GM21526 (cell line): ENCODE results near the gene ZNF428.
"Not testable (repeated sequence)": the region's sequence is repeated elsewhere in the genome, so short reads cannot be mapped to it uniquely, and the experiment has no call there.

Experiments used
- ATAC-seq: cut with Tn5 transposase; IDR thresholded peaks from one replicate; pipeline ENCODE4 v1.9.1; 2021; ENCODE audit warnings: moderate library complexity; ENCODE audit not compliant: unreplicated experiment, low FRiP score

Gene ZNF428

GRCh38 chr19:43640424-43640757 is 21.0 kb upstream of the ZNF428 start:
- no peak for ATAC-seq

DNA sequence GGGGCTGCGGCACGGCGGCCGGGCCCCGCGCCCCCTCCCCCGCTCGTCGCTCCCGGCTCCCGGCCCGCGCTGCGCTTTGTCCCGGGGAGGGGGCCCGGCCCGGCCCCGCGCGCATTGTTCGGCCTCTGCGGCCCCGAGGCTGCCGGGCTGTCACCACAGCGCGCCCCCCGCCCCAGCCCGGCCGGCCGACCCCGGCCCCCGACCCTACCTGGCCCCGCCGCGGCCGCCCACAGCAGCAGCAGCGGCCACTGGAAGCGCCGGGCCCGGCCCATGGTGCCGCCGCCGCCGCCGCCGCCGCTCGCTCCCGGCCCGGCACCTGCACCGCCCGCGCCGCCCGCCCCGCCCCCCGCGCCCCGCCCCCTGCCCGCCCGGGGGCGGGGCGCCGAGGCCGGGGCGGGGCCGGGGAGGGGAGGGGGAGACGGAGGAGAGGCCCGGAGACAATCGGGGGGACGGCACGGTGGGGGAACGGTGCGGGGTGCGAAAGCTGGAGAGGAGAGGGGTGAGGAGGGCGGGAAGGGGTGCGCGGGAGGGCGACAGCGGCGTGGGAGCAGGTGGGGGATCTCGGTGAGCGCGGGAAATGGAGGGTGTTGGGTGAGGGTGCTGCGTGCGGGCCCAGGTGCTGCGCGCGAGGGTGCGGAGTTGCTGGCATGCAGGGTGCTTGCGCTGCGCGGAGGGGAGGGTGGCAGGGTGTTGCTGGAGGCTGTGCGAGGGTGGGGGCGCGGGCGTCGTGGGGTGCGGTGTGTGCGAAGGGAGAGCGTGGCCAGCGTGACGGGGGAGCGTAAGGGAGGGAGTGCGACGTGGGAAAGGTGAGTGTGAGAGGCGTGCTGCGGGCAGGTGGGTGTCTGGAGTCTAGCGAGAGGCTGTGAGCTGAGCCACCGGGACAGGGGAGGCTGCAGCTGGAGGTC is 20.3 kb upstream of the ZNF428 start, which contains the start of gene CADM4:
CADM4 (minus strand) TSS at position 332 of the 905 bp plus-strand sequence; CDS start at position 272, 60 bp downstream.
- no peak for ATAC-seq

- ATAC-seq: no peak
Observed at GRCh38 chr19:43638995-43639518, 19.6 kb upstream of the ZNF428 start.

DNA sequence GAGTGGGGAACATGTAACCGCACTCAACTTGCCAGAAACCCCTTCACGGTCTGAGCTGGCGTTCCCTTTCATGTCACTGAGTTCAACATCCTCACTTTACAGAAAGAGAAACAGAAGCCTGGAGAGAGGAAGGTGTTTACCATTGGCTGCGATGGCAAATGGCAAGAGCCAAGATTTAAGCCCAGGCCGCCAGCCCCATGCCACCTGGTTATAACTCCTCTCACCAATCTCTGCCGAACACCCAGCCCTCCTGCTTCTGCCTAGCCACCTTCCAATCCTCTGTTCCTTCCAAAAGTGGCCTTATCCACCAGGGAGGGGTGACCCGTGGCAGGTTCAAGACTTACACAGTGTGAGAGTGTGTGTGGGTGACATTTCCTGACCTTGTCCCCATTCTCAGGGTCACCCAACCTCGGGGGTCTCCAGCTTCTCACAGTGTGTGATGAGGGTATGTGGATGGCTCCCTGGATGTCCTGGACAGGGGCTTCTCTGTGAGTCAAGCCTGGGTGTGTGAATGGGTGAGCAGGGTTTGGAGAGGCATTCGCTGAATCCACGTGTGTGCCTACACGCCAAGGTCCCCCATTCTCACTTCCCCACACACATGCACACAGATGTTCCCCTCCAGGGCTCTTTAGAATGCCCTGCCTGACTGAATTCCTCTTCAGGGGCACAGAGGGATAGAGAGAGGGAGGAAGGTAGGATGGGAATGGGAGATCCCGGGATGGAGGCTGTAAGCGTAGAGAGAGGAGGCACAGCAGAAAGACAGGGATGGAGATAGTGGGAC is 19.0 kb upstream of the ZNF428 start:
- no peak for ATAC-seq

DNA sequence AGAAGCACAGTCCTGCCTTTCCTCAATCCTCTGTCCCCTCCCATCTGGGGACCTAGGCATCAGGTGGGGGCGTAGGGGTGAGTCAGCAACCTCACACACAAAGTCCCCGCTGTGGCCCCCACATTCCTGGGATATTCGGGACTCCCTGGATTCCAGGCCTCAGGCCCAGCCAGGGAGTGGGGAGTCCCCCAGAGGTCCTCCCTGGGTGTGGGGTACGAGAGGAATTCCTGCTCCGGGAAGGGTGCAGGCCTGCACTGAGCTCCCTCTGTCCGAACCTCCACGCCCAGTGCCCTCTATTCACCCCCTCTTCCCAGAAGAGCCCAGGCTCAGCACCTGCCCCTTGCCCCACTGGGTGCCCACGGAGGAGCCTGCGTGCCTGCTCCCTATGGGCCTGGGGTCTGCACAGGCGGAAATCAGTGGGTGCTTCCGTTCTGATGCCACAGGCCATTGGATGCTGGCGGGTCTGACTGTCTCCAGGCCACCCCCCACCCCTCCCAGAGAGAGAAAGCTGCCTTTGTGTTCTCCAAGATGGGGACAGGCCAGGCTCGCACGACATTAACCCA is 16.8 kb upstream of the ZNF428 start:
- no peak for ATAC-seq

- not testable (repeated sequence) for ATAC-seq
Observed at GRCh38 chr19:43635561-43635940, 16.1 kb upstream of the ZNF428 start.

- no peak for ATAC-seq
Observed at GRCh38 chr19:43634872-43635560, 15.6 kb upstream of the ZNF428 start.

- ATAC-seq: no peak
Observed at GRCh38 chr19:43634506-43634871, 15.1 kb upstream of the ZNF428 start.

- no peak for ATAC-seq
Observed at GRCh38 chr19:43634068-43634467, 14.6 kb upstream of the ZNF428 start.

GRCh38 chr19:43633520-43633919 is 14.1 kb upstream of the ZNF428 start:
- ATAC-seq: no peak

- no peak for ATAC-seq
Observed at GRCh38 chr19:43631491-43631890, 12.1 kb upstream of the ZNF428 start.

DNA sequence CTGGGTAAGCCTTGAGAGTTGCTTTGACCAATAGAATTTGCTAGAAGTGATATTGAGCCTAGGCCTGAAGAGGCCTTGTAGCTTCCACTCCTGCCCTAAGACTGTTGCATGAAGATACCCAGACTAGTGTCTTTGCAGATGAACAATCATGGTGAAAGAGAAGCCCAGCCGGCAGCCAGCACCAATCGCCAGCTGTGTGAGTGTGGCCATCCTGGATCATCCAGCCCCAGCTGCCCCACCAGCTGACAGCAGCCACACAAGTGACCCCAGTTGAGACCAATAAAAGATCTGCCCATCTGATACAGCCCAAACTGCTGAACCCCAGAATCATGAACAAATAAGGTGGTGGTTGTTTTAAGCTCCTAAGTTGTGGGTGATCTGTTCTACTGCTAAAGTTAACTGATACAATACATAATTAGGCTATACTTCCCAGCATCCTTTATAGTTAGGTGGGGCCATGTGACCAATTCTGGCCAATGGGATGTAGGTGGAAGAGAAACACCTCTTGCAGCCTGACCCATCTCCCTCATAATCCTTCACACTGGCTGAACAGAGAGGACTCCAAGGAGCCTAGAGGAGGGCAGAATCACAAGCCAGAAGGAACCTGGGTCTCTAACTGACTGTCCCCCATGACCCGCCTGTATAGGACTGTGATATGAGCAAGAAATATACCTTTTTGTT is 9.4 kb upstream of the ZNF428 start:
- no peak for ATAC-seq

- ATAC-seq: no peak
Observed at GRCh38 chr19:43626838-43627237, 7.4 kb upstream of the ZNF428 start.

GRCh38 chr19:43625918-43626579 is 6.6 kb upstream of the ZNF428 start:
- ATAC-seq: no peak

GRCh38 chr19:43624933-43625332 is 5.5 kb upstream of the ZNF428 start:
- peak; percentile 57 for ATAC-seq

DNA sequence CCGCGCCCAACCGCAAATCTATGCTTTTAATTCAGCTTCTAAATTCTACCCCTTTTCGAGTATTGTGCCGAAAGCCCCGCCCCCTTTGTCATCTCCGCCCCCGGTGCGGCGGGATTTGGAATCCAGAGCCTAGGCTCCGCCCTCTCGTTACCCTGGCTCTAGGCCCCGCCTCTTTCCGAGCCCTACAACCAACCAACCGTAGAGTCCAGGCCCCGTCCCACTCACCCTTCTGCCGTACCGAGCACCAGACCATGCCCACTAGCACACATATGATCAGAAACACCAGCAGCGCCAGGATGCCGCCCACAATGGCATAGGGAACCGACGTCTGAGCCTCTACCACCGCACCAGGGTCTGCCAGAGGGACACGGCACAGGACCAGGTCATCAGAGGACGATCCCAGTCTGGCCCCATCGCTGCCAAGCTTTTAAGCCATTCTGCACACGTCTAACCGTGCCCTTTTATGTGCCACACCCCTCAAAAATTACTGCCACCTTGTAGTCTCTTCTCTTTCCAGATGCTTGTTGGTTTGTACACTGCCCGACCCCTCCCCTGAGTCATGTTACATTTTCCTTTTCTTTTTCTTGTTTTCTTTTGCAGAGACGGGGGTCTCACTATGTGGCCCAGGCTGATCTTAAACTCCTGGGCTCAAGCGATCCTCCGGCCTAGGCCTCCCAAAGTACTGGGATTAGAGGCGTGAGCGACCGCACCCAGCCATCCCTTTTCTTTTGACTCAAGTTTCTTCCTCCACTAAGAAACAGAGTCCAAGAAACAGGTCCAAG is 4.7 kb upstream of the ZNF428 start:
- no peak for ATAC-seq

GRCh38 chr19:43622956-43623355 is 3.5 kb upstream of the ZNF428 start:
- ATAC-seq: no peak

- ATAC-seq: no peak
Observed at GRCh38 chr19:43622070-43622469, 2.6 kb upstream of the ZNF428 start.
